Measurements from ENCODE around the gene MMP15. TPM values are rescaled to one million over a fixed set of nuclear protein-coding genes. Genes with fewer than 3 reads are reported as not detected.
"Not testable (repeated sequence)": the region's sequence is repeated elsewhere in the genome, so short reads cannot be mapped to it uniquely, and the experiment has no call there.

The MMP15 gene
- total RNA-seq, 1 donor from 2014 or later: 15.1 TPM

- H3K9me3 ChIP-seq (ENCODE audit: control insufficient read depth in 3 of 3, low read length in 3 of 3): no peaks in the 10 kb centered on the region
Observed at GRCh38 chr16:58094026-58094425, 68.5 kb downstream of the MMP15 start.

GRCh38 chr16:58094791-58095574, 69.4 kb downstream of the MMP15 start:
- Histone ChIP-seq H3K27ac (ENCODE audit: low read depth, low read length) (no peak overlapping the region), H3K4me3 (ENCODE audit: low read length in 3 of 3) (no peak overlapping the region), H3K4me1 (ENCODE audit: control insufficient read depth in 3 of 3, insufficient read depth in 3 of 3, low read length in 3 of 3) (peaks cover 0 to 4% (median 0%) of the 10 kb centered on the region in 3 donors), H3K36me3 (ENCODE audit: control insufficient read depth in 3 of 3, insufficient read depth in 3 of 3, low read length in 3 of 3) (no peaks in the 10 kb centered on the region), H3K9ac (ENCODE audit: low read depth in 1 of 3, low read length in 3 of 3) (no peak overlapping the region), H3K27me3 (ENCODE audit: control insufficient read depth in 3 of 3, insufficient read depth in 3 of 3, low read length in 3 of 3) (peaks cover 0 to 10% (median 0%) of the 10 kb centered on the region in 3 donors), H3K9me3 (ENCODE audit: control insufficient read depth in 3 of 3, low read length in 3 of 3) (no peaks in the 10 kb centered on the region)

More at GRCh38 chr16:58094026-58094425, 68.5 kb downstream of the MMP15 start:
- Histone ChIP-seq H3K4me1 (ENCODE audit: control insufficient read depth in 3 of 3, insufficient read depth in 3 of 3, low read length in 3 of 3) (peaks cover 0 to 4% (median 0%) of the 10 kb centered on the region in 3 donors), H3K36me3 (ENCODE audit: control insufficient read depth in 3 of 3, insufficient read depth in 3 of 3, low read length in 3 of 3) (no peaks in the 10 kb centered on the region), H3K9ac (ENCODE audit: low read depth in 1 of 3, low read length in 3 of 3) (no peak overlapping the region), H3K27ac (ENCODE audit: low read depth, low read length) (no peak overlapping the region), H3K27me3 (ENCODE audit: control insufficient read depth in 3 of 3, insufficient read depth in 3 of 3, low read length in 3 of 3) (peaks cover 0 to 10% (median 0%) of the 10 kb centered on the region in 3 donors), H3K4me3 (ENCODE audit: low read length in 3 of 3) (no peak overlapping the region)

- not testable (repeated sequence) for H3K27ac ChIP-seq (ENCODE audit: low read depth, low read length); H3K36me3 ChIP-seq (ENCODE audit: control insufficient read depth in 3 of 3, insufficient read depth in 3 of 3, low read length in 3 of 3); H3K9me3 ChIP-seq (ENCODE audit: control insufficient read depth in 3 of 3, low read length in 3 of 3); H3K27me3 ChIP-seq (ENCODE audit: control insufficient read depth in 3 of 3, insufficient read depth in 3 of 3, low read length in 3 of 3); H3K4me1 ChIP-seq (ENCODE audit: control insufficient read depth in 3 of 3, insufficient read depth in 3 of 3, low read length in 3 of 3); H3K9ac ChIP-seq (ENCODE audit: low read depth in 1 of 3, low read length in 3 of 3); H3K4me3 ChIP-seq (ENCODE audit: low read length in 3 of 3)
Observed at GRCh38 chr16:58095575-58095960, 70.0 kb downstream of the MMP15 start.

GRCh38 chr16:58096249-58096648, 70.7 kb downstream of the MMP15 start:
- Histone ChIP-seq H3K27ac (ENCODE audit: low read depth, low read length) (no peak overlapping the region), H3K4me3 (ENCODE audit: low read length in 3 of 3) (no peak overlapping the region), H3K4me1 (ENCODE audit: control insufficient read depth in 3 of 3, insufficient read depth in 3 of 3, low read length in 3 of 3) (peaks cover 0 to 4% (median 0%) of the 10 kb centered on the region in 3 donors), H3K27me3 (ENCODE audit: control insufficient read depth in 3 of 3, insufficient read depth in 3 of 3, low read length in 3 of 3) (peaks cover 0 to 10% (median 0%) of the 10 kb centered on the region in 3 donors), H3K36me3 (ENCODE audit: control insufficient read depth in 3 of 3, insufficient read depth in 3 of 3, low read length in 3 of 3) (no peaks in the 10 kb centered on the region), H3K9ac (ENCODE audit: low read depth in 1 of 3, low read length in 3 of 3) (peak overlapping the region in 1 of 3 donors; percentile 25), H3K9me3 (ENCODE audit: control insufficient read depth in 3 of 3, low read length in 3 of 3) (no peaks in the 10 kb centered on the region)

Small RNA genes within 50 kb of the gene (small RNA-seq; reads per million reads assigned to genes)
- gene RF00019: not detected

Other genes with a start within 250 kb of the MMP15 start
- 9.9 TPM for gene KIFC3, start 223.3 kb upstream of the MMP15 start, total RNA-seq
- not detected for gene CNGB1, start 54.6 kb upstream of the MMP15 start, total RNA-seq
- gene ZNF319, start 25.1 kb upstream of the MMP15 start, total RNA-seq: 3.1 TPM
- gene USB1, start 24.3 kb upstream of the MMP15 start, total RNA-seq: 2.1 TPM
- 47.5 TPM for gene CFAP20, start 103.6 kb downstream of the MMP15 start, total RNA-seq
- 53.2 TPM for gene CSNK2A2, start 172.4 kb downstream of the MMP15 start, total RNA-seq